ENCODE results near the gene C12orf56. TPM values are rescaled to one million over a fixed set of nuclear protein-coding genes. Genes with fewer than 3 reads are reported as not detected.

C12orf56 gene
- total RNA-seq, 2 experiments from 2014 or later = 0.40 TPM; not detected in 1

Other genes with a start within 250 kb of the C12orf56 start
- gene KICS2, start 168.5 kb downstream of the C12orf56 start, total RNA-seq = 10 to 100 TPM in 1 of 2 experiments, 1 to 10 TPM in 1; 9.6 to 10.3 TPM
- 100 to 1,000 TPM; 119 to 122 TPM for gene XPOT, start 13.6 kb upstream of the C12orf56 start, total RNA-seq
- gene TBK1, start 61.4 kb upstream of the C12orf56 start, total RNA-seq = 10 to 100 TPM; 34.1 to 36.0 TPM
- 10 to 100 TPM; 81.3 to 83.7 TPM for gene RASSF3, start 219.7 kb upstream of the C12orf56 start, total RNA-seq